CD4-positive, alpha-beta T cell treated with Interleukin-15 for 1 hour (primary cell): ENCODE data around the gene SPAG8.

Experiments
- DNase-seq: peaks from one replicate; pipeline ENCODE4 v3.0.0-alpha.2; 2020

The SPAG8 gene

GRCh38 chr9:35769763-35770162, 42.3 kb downstream of the SPAG8 start:
- DNase-seq: no peak

GRCh38 chr9:35767458-35767857, 44.6 kb downstream of the SPAG8 start:
- DNase-seq: no peak

GRCh38 chr9:35766997-35767396, 45.1 kb downstream of the SPAG8 start:
- no peak for DNase-seq

- no peak for DNase-seq
Measured at GRCh38 chr9:35763803-35764202, 48.3 kb downstream of the SPAG8 start.

GRCh38 chr9:35763181-35763580, 48.9 kb downstream of the SPAG8 start:
- DNase-seq: no peak

- no peak for DNase-seq
Measured at GRCh38 chr9:35760651-35761050, 51.4 kb downstream of the SPAG8 start.

GRCh38 chr9:35759795-35760194, 52.3 kb downstream of the SPAG8 start:
- no peak for DNase-seq
